HUES6 (cell line): ENCODE data around the gene PMEPA1.

Experiments used
- H3K27ac ChIP-seq: 2 replicates; pipeline ENCODE4 v1.7.0; 2013; ENCODE audit warnings: low read depth, mild to moderate bottlenecking, low read length, inconsistent platforms
- H3K27me3 ChIP-seq: 2 replicates; pipeline ENCODE4 v1.6.1; 2013; ENCODE audit warnings: low read length; ENCODE audit not compliant: control insufficient read depth, insufficient read depth
- H3K36me3 ChIP-seq: 2 replicates; pipeline ENCODE4 v1.6.1; 2013; ENCODE audit warnings: low read length; ENCODE audit not compliant: control insufficient read depth, insufficient read depth
- H3K4me1 ChIP-seq: 2 replicates; pipeline ENCODE4 v1.6.1; 2013; ENCODE audit warnings: low read length; ENCODE audit not compliant: control insufficient read depth, insufficient read depth
- H3K4me3 ChIP-seq: 2 replicates; pipeline ENCODE4 v1.5.1; 2013; ENCODE audit warnings: low read depth, low read length
- H3K9ac ChIP-seq: one replicate; pipeline ENCODE4 v1.6.1; 2013; ENCODE audit warnings: mild to moderate bottlenecking, low read length
- H3K9me3 ChIP-seq: 2 replicates; pipeline ENCODE4 v1.6.1; 2013; ENCODE audit warnings: low read depth, low read length; ENCODE audit not compliant: control insufficient read depth, insufficient read depth

Gene PMEPA1

GRCh38 chr20:57666834-57667157 is 43.0 kb downstream of the PMEPA1 start:
- Histone ChIP-seq H3K9me3 (no peaks in the 10 kb centered on the region), H3K9ac (no peak overlapping the region), H3K4me1 (peaks cover 25% of the 10 kb centered on the region), H3K4me3 (no peak overlapping the region), H3K27me3 (no peaks in the 10 kb centered on the region), H3K27ac (no peak overlapping the region), H3K36me3 (peaks cover 4% of the 10 kb centered on the region; the same call in 1 of the 2 replicates)

DNA sequence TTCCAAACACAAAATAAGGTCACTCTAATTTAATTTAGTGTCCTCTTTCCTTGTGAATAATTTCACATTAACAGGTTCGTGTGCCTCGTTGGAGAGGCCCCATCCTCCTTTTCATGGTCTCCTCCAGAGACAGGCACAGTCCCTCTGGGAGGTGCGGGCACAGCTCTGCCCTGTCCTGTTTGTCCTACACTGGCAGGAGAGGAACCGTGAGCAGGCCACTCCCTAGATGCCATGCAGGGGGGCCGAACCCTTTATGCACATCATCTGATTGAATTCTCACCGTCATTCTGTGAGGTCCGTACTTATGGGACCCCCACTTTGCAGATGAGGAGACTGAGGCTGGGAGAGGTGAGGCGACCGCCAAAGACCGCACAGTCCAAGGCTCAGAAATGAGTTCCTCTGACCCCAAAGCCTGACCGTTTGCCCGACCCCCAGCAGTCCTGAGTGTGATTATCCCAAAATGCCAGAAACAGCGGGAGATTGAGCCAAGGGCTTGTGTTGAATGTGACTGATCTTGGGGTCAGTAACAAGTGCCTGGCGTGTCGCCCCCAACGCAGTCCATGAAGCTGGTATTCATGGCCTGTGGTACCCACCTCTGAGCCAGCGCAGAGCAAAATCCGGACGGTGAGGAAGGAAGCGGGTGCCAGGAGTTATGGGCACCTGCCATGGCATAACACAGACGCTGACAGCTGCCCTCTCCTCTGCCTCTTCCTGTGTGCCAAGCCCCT is 43.5 kb downstream of the PMEPA1 start:
- H3K4me1 ChIP-seq: peaks cover 25% of the 10 kb centered on the region
- H3K27me3 ChIP-seq: no peaks in the 10 kb centered on the region
- H3K36me3 ChIP-seq: peaks cover 4% of the 10 kb centered on the region; the same call in 1 of the 2 replicates
- no peak overlapping the region for H3K4me3 ChIP-seq
- no peaks in the 10 kb centered on the region for H3K9me3 ChIP-seq
- H3K27ac ChIP-seq: no peak overlapping the region
- H3K9ac ChIP-seq: no peak overlapping the region

- no peak overlapping the region for H3K27ac ChIP-seq
- H3K4me1 ChIP-seq: peaks cover 25% of the 10 kb centered on the region
These were observed 44.2 kb downstream of the PMEPA1 start for GRCh38 chr20:57665589-57665971.

DNA sequence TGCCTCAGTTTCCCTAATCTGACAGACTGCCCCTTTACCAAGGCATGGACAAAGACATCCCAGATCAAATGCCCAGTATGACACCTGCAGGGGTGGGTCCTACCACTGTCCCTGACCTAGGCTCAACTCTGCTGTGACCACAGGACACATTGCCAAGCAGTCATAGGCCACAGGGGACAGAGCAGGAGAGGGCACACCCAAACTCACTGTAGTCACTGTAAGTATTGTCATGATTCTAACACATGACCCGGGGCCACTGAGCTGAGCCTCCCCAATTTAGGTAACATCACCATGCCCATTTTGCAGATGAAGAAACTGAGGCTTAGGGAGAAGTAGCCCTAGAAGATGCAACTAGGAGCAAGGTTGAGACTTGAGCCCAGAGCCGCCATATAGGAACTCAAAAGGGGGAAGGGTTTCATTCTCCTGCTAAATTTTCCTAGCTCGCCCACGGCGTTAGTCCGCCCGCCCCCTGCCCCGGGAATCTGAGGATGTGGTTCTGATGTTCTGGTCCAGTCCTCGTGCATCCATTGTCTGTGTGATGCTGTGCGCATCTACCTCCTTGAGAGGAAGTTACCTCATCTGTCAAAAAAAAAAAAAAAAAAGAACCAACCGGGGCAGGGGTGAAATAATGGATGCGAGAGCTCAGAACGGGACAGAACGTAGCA is 44.8 kb downstream of the PMEPA1 start:
- no peak overlapping the region for H3K4me3 ChIP-seq
- H3K9ac ChIP-seq: no peak overlapping the region
- H3K27ac ChIP-seq: no peak overlapping the region
- H3K4me1 ChIP-seq: peaks cover 22% of the 10 kb centered on the region
- no peaks in the 10 kb centered on the region for H3K27me3 ChIP-seq
- no peaks in the 10 kb centered on the region for H3K9me3 ChIP-seq
- H3K36me3 ChIP-seq: peaks cover 4% of the 10 kb centered on the region; the same call in 1 of the 2 replicates

More at GRCh38 chr20:57665589-57665971, 44.2 kb downstream of the PMEPA1 start:
- no peaks in the 10 kb centered on the region for H3K9me3 ChIP-seq
- no peaks in the 10 kb centered on the region for H3K27me3 ChIP-seq
- H3K4me3 ChIP-seq: no peak overlapping the region
- peaks cover 4% of the 10 kb centered on the region; the same call in 1 of the 2 replicates for H3K36me3 ChIP-seq
- H3K9ac ChIP-seq: no peak overlapping the region

DNA sequence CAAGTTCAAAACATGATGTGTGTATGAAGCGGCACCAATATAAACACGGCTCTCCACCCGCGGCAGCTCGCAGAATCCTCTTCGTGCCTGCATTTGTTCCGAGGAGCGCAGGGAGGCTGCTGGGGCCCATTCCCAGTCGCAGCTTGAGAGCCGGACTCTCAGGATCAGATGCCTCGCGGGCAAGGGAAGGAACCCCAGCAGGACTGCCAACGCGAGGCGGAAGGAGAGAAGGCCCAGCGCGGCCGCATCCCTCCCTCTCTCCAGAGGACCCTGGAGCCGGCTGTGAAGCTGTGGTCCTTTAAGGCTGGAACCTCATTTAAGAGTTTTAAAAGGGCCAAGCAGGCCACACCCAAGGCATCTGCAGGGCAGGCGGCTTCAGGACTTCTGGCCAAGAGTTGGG is 45.3 kb downstream of the PMEPA1 start:
- Histone ChIP-seq H3K4me3 (no peak overlapping the region), H3K27me3 (no peaks in the 10 kb centered on the region), H3K36me3 (peaks cover 6% of the 10 kb centered on the region), H3K4me1 (peaks cover 22% of the 10 kb centered on the region), H3K27ac (no peak overlapping the region), H3K9ac (no peak overlapping the region), H3K9me3 (no peaks in the 10 kb centered on the region)

- H3K4me1 ChIP-seq: peaks cover 22% of the 10 kb centered on the region
- H3K27me3 ChIP-seq: no peaks in the 10 kb centered on the region
- H3K9me3 ChIP-seq: no peaks in the 10 kb centered on the region
- H3K4me3 ChIP-seq: no peak overlapping the region
- no peak overlapping the region for H3K9ac ChIP-seq
- peaks cover 12% of the 10 kb centered on the region for H3K36me3 ChIP-seq
- no peak overlapping the region for H3K27ac ChIP-seq
These were observed 45.9 kb downstream of the PMEPA1 start for GRCh38 chr20:57663681-57664451.

- Histone ChIP-seq H3K4me1 (peaks cover 16% of the 10 kb centered on the region), H3K27ac (no peak overlapping the region), H3K9me3 (no peaks in the 10 kb centered on the region), H3K9ac (no peak overlapping the region), H3K27me3 (no peaks in the 10 kb centered on the region), H3K4me3 (no peak overlapping the region), H3K36me3 (peaks cover 18% of the 10 kb centered on the region)
These were observed 46.6 kb downstream of the PMEPA1 start for GRCh38 chr20:57663241-57663640.

- Histone ChIP-seq H3K9me3 (no peaks in the 10 kb centered on the region), H3K27me3 (no peaks in the 10 kb centered on the region), H3K4me1 (peaks cover 12% of the 10 kb centered on the region; the same call in 1 of the 2 replicates), H3K36me3 (peaks cover 24% of the 10 kb centered on the region), H3K9ac (no peak overlapping the region), H3K27ac (no peak overlapping the region), H3K4me3 (no peak overlapping the region)
These were observed 47.2 kb downstream of the PMEPA1 start for GRCh38 chr20:57662456-57663240.

GRCh38 chr20:57661746-57662455 is 47.9 kb downstream of the PMEPA1 start:
- no peak overlapping the region for H3K4me3 ChIP-seq
- no peak overlapping the region for H3K27ac ChIP-seq
- H3K9ac ChIP-seq: no peak overlapping the region
- no peaks in the 10 kb centered on the region for H3K27me3 ChIP-seq
- no peaks in the 10 kb centered on the region for H3K9me3 ChIP-seq
- H3K36me3 ChIP-seq: peaks cover 30% of the 10 kb centered on the region
- H3K4me1 ChIP-seq: peaks cover 12% of the 10 kb centered on the region; the same call in 1 of the 2 replicates
